ENCODE data around the gene CRELD2.
A peak's percentile ranks its signal among the peaks of the same experiment; 100 is the strongest.

Gene CRELD2

GRCh38 chr22:49962751-49963646, 44.6 kb downstream of the CRELD2 start:
- Histone ChIP-seq H3K9me3 (no peaks in the 10 kb centered on the region), H3K4me1 (peaks cover 0 to 80% (median 45%) of the 10 kb centered on the region in 4 donors), H3K36me3 (peaks cover 17 to 35% (median 35%) of the 10 kb centered on the region in 3 donors), H3K4me3 (peak overlapping the region; percentile 81 to 85), H3K27ac (peak overlapping the region; percentile 88 to 89), H3K27me3 (no peaks in the 10 kb centered on the region)
- DNase-seq: peak; percentile 41 to 74
- no peak for TF ChIP-seq CTCF (IDR thresholded peaks at IDR 0.05)
- intact Hi-C loops (cut with DNase I; ENCODE audit: low total_unique reads): loop anchor here (10.0 kb wide), 1 partner anchor 342 kb away; the partner anchor contains the start of gene PLXNB2

GRCh38 chr22:49963647-49964026, 45.2 kb downstream of the CRELD2 start:
- peak overlapping the region; percentile 88 to 89 for H3K27ac ChIP-seq
- H3K4me3 ChIP-seq: peak overlapping the region; percentile 81 to 85
- peaks cover 0 to 80% (median 46%) of the 10 kb centered on the region in 4 donors for H3K4me1 ChIP-seq
- intact Hi-C loops (cut with DNase I; ENCODE audit: low total_unique reads): loop anchor here (10.0 kb wide), 1 partner anchor 341 kb away; the partner anchor contains the start of gene PLXNB2
- peaks cover 17 to 35% (median 35%) of the 10 kb centered on the region in 3 donors for H3K36me3 ChIP-seq
- H3K27me3 ChIP-seq: no peaks in the 10 kb centered on the region
- TF ChIP-seq CTCF (IDR thresholded peaks at IDR 0.05): no peak
- peak; percentile 20 to 69 for DNase-seq
- H3K9me3 ChIP-seq: no peaks in the 10 kb centered on the region

- DNase-seq: peak; percentile 20 to 68
- peak overlapping the region; percentile 88 to 89 for H3K27ac ChIP-seq
- peaks cover 0 to 73% (median 46%) of the 10 kb centered on the region in 4 donors for H3K4me1 ChIP-seq
- no peaks in the 10 kb centered on the region for H3K27me3 ChIP-seq
- H3K9me3 ChIP-seq: no peaks in the 10 kb centered on the region
- peaks cover 17 to 35% (median 35%) of the 10 kb centered on the region in 3 donors for H3K36me3 ChIP-seq
- intact Hi-C loops (cut with DNase I; ENCODE audit: low total_unique reads): loop anchor here (10.0 kb wide), 1 partner anchor 340 kb away; the partner anchor contains the start of gene PLXNB2
- peak overlapping the region; percentile 6 to 81 for H3K4me3 ChIP-seq
- no peak for TF ChIP-seq CTCF (IDR thresholded peaks at IDR 0.05)
Observed at GRCh38 chr22:49964136-49965090, 46.0 kb downstream of the CRELD2 start.

GRCh38 chr22:49965091-49966040, 46.9 kb downstream of the CRELD2 start:
- H3K4me3 ChIP-seq: peak overlapping the region in 1 of 2 donors; percentile 81

More at GRCh38 chr22:49965091-49966040, 46.9 kb downstream of the CRELD2 start:
- intact Hi-C loops (cut with DNase I; ENCODE audit: low total_unique reads): loop anchor here (10.0 kb wide), 1 partner anchor 339 kb away; the partner anchor contains the start of gene PLXNB2
- H3K27ac ChIP-seq: peak overlapping the region; percentile 88 to 89
- H3K36me3 ChIP-seq: peaks cover 17 to 35% (median 35%) of the 10 kb centered on the region in 3 donors
- H3K4me1 ChIP-seq: peaks cover 0 to 69% (median 44%) of the 10 kb centered on the region in 4 donors
- no peaks in the 10 kb centered on the region for H3K27me3 ChIP-seq
- peak; percentile 20 to 67 for DNase-seq
- TF ChIP-seq CTCF (IDR thresholded peaks at IDR 0.05): no peak
- H3K9me3 ChIP-seq: no peaks in the 10 kb centered on the region
